WTC11 (cell line): ENCODE measurements around the gene DCP1A. TPM values are rescaled to one million over a fixed set of nuclear protein-coding genes. Genes with fewer than 3 reads are reported as not detected.

ENCODE experiments used
- ATAC-seq: fragments of 200-7000 bp; cut with Tn5 transposase; 2 replicates; pipeline ENCODE4 v1.10.0; 2021; ENCODE audit warnings: mild to moderate bottlenecking, moderate library complexity
- CTCF ChIA-PET: fragments of 300-600 bp; sonication (Branson Sonifier 250); formaldehyde crosslinking; loops from one replicate; lab custom pipeline; 2021; ENCODE audit warnings: antibody characterized with exemption; lab: Charles Lee
- POLR2A ChIA-PET: fragments of 350-600 bp; sonication (Branson Sonifier 250); formaldehyde crosslinking; loops from one replicate; lab custom pipeline; 2021; ENCODE audit warnings: antibody characterized with exemption; lab: Charles Lee
- DNase-seq: peaks from one replicate; pipeline ENCODE4 v3.0.0; 2021; ENCODE audit warnings: low spot score
- H3K27ac Mint-ChIP-seq: 2 replicates; pipeline ENCODE4 v1.8.0; 2021; ENCODE audit warnings: mixed read lengths
- H3K27me3 Mint-ChIP-seq: 2 replicates; pipeline ENCODE4 v1.8.0; 2021; ENCODE audit warnings: low read depth, mild to moderate bottlenecking, moderate library complexity, mixed read lengths
- H3K36me3 Mint-ChIP-seq: 2 replicates; pipeline ENCODE4 v1.8.0; 2021; ENCODE audit warnings: mixed read lengths
- H3K4me1 Mint-ChIP-seq: 2 replicates; pipeline ENCODE4 v1.8.0; 2022; ENCODE audit warnings: mixed read lengths
- H3K4me3 Mint-ChIP-seq: 2 replicates; pipeline ENCODE4 v1.8.0; 2021; ENCODE audit warnings: mild to moderate bottlenecking, moderate library complexity, mixed read lengths
- H3K9me3 Mint-ChIP-seq: 2 replicates; pipeline ENCODE4 v1.8.0; 2021; ENCODE audit warnings: mixed read lengths
- ATF1 ChIP-seq: sonication (generic); formaldehyde crosslinking; IDR thresholded peaks from 2 replicates; pipeline ENCODE4 v1.8.1; 2023; ENCODE audit warnings: mild to moderate bottlenecking, moderate library complexity, missing genetic modification reagents
- CBFB ChIP-seq: sonication (generic); formaldehyde crosslinking; IDR thresholded peaks from 2 replicates; pipeline ENCODE4 v1.8.1; 2022; ENCODE audit warnings: mild to moderate bottlenecking, low read depth, missing genetic modification reagents
- CREM ChIP-seq: sonication (generic); formaldehyde crosslinking; IDR thresholded peaks from 2 replicates; pipeline ENCODE4 v1.8.1; 2022; ENCODE audit warnings: mild to moderate bottlenecking, missing genetic modification reagents, moderate library complexity
- EMX1 ChIP-seq: fragments of 250-450 bp; sonication (Bioruptor Pico); IDR thresholded peaks from 2 replicates; pipeline ENCODE4 v1.8.0; 2021; ENCODE audit warnings: mild to moderate bottlenecking
- ESRRA ChIP-seq: sonication (generic); formaldehyde crosslinking; IDR thresholded peaks from 2 replicates; pipeline ENCODE4 v1.8.1; 2022; ENCODE audit warnings: mild to moderate bottlenecking, missing genetic modification reagents, borderline replicate concordance
- FOXP1 ChIP-seq: sonication (generic); formaldehyde crosslinking; IDR thresholded peaks from 2 replicates; pipeline ENCODE4 v1.8.0; 2022; ENCODE audit warnings: missing genetic modification reagents, mild to moderate bottlenecking, moderate library complexity, borderline replicate concordance
- GABPB1 ChIP-seq: sonication (generic); formaldehyde crosslinking; IDR thresholded peaks from 2 replicates; pipeline ENCODE4 v1.8.1; 2023; ENCODE audit warnings: mild to moderate bottlenecking, missing genetic modification reagents
- HMGA2 ChIP-seq: fragments of 250-450 bp; sonication (Bioruptor Pico); IDR thresholded peaks from 2 replicates; pipeline ENCODE4 v1.4.0; 2021; ENCODE audit warnings: mild to moderate bottlenecking, moderate library complexity
- KAT7 ChIP-seq: sonication (generic); formaldehyde crosslinking; IDR thresholded peaks from 2 replicates; pipeline ENCODE4 v1.8.1; 2023; ENCODE audit warnings: missing genetic modification reagents, mild to moderate bottlenecking, borderline replicate concordance
- NFATC4 ChIP-seq: fragments of 250-450 bp; sonication (Bioruptor Pico); IDR thresholded peaks from 2 replicates; pipeline ENCODE4 v1.9.0; 2021; ENCODE audit warnings: mild to moderate bottlenecking
- ZNF121 ChIP-seq: sonication (generic); formaldehyde crosslinking; IDR thresholded peaks from 2 replicates; pipeline ENCODE4 v1.8.0; 2023; ENCODE audit warnings: missing genetic modification reagents
- ZNF317 ChIP-seq: sonication (generic); formaldehyde crosslinking; IDR thresholded peaks from 2 replicates; pipeline ENCODE4 v1.8.1; 2023; ENCODE audit warnings: low read depth, mild to moderate bottlenecking, moderate library complexity, missing genetic modification reagents, borderline replicate concordance
- total RNA-seq: library from RNA; stranded (reverse); gene quantifications from 3 replicates; pipeline ENCODE4 v1.2.3, GENCODE V29; 2021
- TF ChIP-seq, protein P1 (sequence below): sonication (generic); formaldehyde crosslinking; IDR thresholded peaks from 2 replicates; pipeline ENCODE4 v1.8.0; 2022; ENCODE audit warnings: missing genetic modification reagents
- TF ChIP-seq, protein P2 (sequence below): fragments of 250-450 bp; sonication (Bioruptor Pico); IDR thresholded peaks from 2 replicates; pipeline ENCODE4 v1.9.0; 2021; ENCODE audit warnings: mild to moderate bottlenecking
- TF ChIP-seq, protein P3 (sequence below): sonication (generic); formaldehyde crosslinking; conservative IDR thresholded peaks from 2 replicates; pipeline ENCODE4 v1.8.1; 2022; ENCODE audit warnings: mild to moderate bottlenecking, missing genetic modification reagents
- TF ChIP-seq, protein P4 (sequence below): sonication (generic); formaldehyde crosslinking; IDR thresholded peaks from 2 replicates; pipeline ENCODE4 v1.8.1; 2023; ENCODE audit warnings: mild to moderate bottlenecking, missing genetic modification reagents
- TF ChIP-seq, protein P5 (sequence below): sonication (generic); formaldehyde crosslinking; IDR thresholded peaks from 2 replicates; pipeline ENCODE4 v1.8.1; 2022; ENCODE audit warnings: low read depth, missing genetic modification reagents, borderline replicate concordance
- TF ChIP-seq, protein P6 (sequence below): sonication (generic); formaldehyde crosslinking; IDR thresholded peaks from 2 replicates; pipeline ENCODE4 v1.8.0; 2022; ENCODE audit warnings: mild to moderate bottlenecking, missing genetic modification reagents
- TF ChIP-seq, protein P7 (sequence below): sonication (generic); formaldehyde crosslinking; IDR thresholded peaks from 2 replicates; pipeline ENCODE4 v1.8.0; 2022; ENCODE audit warnings: mild to moderate bottlenecking, missing genetic modification reagents

The DCP1A gene
- total RNA-seq, 1 experiment from 2014 or later = 19.1 TPM

DNA sequence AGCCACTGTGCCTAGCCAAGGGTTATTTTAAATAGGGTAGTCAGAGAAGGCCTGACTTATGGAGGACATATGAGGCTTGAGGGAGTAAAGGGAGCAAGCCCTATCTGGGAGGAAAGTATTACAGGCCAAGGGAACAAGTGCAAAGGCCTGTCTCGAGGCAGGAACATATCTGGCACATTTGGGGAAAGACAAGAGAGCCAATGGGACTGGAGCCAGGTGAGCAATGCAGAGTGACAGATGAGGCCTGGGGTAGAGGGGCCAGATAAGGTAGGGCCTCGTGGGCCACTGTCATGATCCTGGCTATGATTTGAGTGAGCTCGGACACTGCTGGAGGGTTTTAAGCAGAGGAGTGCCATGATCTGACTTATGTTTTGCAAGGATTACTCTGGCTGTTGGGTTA, 43.8 kb downstream of the DCP1A start (continued):
- no peak for TF ChIP-seq EMX1 (CRISPR knock-in tag)

DNA sequence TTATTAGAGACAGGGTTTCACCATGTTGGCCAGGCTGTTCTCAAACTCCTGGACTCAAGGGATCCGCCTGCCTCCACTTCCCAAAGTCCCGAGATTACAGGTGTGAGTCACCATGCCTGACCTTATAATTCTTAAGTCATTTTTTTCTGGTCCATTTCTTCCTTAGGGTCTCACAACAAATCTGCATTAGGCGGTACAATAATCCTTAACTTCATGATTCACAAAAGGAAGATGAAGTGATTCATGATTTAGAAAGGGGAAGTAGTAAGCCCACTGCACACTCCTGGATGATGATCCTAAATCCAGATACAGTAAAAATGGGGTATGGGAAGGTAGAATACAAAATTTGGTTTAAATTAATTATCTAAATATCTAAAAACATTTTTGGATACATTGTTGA, 46.5 kb downstream of the DCP1A start:
- Mint-ChIP-seq H3K36me3 (peaks cover 25% of the 10 kb centered on the region), H3K27ac (no peak overlapping the region)
- no peak for TF ChIP-seq ESRRA
- no peak for TF ChIP-seq CBFB (CRISPR knock-in tag)
- no peak for TF ChIP-seq CREM (CRISPR knock-in tag)
- TF ChIP-seq, protein P1, sequence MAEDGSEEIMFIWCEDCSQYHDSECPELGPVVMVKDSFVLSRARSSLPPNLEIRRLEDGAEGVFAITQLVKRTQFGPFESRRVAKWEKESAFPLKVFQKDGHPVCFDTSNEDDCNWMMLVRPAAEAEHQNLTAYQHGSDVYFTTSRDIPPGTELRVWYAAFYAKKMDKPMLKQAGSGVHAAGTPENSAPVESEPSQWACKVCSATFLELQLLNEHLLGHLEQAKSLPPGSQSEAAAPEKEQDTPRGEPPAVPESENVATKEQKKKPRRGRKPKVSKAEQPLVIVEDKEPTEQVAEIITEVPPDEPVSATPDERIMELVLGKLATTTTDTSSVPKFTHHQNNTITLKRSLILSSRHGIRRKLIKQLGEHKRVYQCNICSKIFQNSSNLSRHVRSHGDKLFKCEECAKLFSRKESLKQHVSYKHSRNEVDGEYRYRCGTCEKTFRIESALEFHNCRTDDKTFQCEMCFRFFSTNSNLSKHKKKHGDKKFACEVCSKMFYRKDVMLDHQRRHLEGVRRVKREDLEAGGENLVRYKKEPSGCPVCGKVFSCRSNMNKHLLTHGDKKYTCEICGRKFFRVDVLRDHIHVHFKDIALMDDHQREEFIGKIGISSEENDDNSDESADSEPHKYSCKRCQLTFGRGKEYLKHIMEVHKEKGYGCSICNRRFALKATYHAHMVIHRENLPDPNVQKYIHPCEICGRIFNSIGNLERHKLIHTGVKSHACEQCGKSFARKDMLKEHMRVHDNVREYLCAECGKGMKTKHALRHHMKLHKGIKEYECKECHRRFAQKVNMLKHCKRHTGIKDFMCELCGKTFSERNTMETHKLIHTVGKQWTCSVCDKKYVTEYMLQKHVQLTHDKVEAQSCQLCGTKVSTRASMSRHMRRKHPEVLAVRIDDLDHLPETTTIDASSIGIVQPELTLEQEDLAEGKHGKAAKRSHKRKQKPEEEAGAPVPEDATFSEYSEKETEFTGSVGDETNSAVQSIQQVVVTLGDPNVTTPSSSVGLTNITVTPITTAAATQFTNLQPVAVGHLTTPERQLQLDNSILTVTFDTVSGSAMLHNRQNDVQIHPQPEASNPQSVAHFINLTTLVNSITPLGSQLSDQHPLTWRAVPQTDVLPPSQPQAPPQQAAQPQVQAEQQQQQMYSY (CRISPR knock-in tag) = no peak
- TF ChIP-seq ZNF121 = no peak
- TF ChIP-seq, protein P2, sequence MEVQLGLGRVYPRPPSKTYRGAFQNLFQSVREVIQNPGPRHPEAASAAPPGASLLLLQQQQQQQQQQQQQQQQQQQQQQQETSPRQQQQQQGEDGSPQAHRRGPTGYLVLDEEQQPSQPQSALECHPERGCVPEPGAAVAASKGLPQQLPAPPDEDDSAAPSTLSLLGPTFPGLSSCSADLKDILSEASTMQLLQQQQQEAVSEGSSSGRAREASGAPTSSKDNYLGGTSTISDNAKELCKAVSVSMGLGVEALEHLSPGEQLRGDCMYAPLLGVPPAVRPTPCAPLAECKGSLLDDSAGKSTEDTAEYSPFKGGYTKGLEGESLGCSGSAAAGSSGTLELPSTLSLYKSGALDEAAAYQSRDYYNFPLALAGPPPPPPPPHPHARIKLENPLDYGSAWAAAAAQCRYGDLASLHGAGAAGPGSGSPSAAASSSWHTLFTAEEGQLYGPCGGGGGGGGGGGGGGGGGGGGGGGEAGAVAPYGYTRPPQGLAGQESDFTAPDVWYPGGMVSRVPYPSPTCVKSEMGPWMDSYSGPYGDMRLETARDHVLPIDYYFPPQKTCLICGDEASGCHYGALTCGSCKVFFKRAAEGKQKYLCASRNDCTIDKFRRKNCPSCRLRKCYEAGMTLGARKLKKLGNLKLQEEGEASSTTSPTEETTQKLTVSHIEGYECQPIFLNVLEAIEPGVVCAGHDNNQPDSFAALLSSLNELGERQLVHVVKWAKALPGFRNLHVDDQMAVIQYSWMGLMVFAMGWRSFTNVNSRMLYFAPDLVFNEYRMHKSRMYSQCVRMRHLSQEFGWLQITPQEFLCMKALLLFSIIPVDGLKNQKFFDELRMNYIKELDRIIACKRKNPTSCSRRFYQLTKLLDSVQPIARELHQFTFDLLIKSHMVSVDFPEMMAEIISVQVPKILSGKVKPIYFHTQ (CRISPR knock-in tag) = no peak
- TF ChIP-seq, protein P3, sequence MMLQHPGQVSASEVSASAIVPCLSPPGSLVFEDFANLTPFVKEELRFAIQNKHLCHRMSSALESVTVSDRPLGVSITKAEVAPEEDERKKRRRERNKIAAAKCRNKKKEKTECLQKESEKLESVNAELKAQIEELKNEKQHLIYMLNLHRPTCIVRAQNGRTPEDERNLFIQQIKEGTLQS (CRISPR knock-in tag) = no peak
- TF ChIP-seq, protein P4, sequence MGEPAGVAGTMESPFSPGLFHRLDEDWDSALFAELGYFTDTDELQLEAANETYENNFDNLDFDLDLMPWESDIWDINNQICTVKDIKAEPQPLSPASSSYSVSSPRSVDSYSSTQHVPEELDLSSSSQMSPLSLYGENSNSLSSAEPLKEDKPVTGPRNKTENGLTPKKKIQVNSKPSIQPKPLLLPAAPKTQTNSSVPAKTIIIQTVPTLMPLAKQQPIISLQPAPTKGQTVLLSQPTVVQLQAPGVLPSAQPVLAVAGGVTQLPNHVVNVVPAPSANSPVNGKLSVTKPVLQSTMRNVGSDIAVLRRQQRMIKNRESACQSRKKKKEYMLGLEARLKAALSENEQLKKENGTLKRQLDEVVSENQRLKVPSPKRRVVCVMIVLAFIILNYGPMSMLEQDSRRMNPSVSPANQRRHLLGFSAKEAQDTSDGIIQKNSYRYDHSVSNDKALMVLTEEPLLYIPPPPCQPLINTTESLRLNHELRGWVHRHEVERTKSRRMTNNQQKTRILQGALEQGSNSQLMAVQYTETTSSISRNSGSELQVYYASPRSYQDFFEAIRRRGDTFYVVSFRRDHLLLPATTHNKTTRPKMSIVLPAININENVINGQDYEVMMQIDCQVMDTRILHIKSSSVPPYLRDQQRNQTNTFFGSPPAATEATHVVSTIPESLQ (CRISPR knock-in tag) = no peak
- TF ChIP-seq, protein P5, sequence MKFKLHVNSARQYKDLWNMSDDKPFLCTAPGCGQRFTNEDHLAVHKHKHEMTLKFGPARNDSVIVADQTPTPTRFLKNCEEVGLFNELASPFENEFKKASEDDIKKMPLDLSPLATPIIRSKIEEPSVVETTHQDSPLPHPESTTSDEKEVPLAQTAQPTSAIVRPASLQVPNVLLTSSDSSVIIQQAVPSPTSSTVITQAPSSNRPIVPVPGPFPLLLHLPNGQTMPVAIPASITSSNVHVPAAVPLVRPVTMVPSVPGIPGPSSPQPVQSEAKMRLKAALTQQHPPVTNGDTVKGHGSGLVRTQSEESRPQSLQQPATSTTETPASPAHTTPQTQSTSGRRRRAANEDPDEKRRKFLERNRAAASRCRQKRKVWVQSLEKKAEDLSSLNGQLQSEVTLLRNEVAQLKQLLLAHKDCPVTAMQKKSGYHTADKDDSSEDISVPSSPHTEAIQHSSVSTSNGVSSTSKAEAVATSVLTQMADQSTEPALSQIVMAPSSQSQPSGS = no peak
- TF ChIP-seq, protein P6, sequence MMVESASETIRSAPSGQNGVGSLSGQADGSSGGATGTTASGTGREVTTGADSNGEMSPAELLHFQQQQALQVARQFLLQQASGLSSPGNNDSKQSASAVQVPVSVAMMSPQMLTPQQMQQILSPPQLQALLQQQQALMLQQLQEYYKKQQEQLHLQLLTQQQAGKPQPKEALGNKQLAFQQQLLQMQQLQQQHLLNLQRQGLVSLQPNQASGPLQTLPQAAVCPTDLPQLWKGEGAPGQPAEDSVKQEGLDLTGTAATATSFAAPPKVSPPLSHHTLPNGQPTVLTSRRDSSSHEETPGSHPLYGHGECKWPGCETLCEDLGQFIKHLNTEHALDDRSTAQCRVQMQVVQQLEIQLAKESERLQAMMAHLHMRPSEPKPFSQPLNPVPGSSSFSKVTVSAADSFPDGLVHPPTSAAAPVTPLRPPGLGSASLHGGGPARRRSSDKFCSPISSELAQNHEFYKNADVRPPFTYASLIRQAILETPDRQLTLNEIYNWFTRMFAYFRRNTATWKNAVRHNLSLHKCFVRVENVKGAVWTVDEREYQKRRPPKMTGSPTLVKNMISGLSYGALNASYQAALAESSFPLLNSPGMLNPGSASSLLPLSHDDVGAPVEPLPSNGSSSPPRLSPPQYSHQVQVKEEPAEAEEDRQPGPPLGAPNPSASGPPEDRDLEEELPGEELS (CRISPR knock-in tag) = no peak
- TF ChIP-seq ZNF317 (CRISPR knock-in tag) = no peak
- TF ChIP-seq, protein P7, sequence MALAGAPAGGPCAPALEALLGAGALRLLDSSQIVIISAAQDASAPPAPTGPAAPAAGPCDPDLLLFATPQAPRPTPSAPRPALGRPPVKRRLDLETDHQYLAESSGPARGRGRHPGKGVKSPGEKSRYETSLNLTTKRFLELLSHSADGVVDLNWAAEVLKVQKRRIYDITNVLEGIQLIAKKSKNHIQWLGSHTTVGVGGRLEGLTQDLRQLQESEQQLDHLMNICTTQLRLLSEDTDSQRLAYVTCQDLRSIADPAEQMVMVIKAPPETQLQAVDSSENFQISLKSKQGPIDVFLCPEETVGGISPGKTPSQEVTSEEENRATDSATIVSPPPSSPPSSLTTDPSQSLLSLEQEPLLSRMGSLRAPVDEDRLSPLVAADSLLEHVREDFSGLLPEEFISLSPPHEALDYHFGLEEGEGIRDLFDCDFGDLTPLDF = no peak
- no peak for TF ChIP-seq NFATC4 (CRISPR knock-in tag)
- TF ChIP-seq KAT7 (CRISPR knock-in tag) = no peak
- no peak for TF ChIP-seq GABPB1 (CRISPR knock-in tag)
- no peak for TF ChIP-seq HMGA2 (CRISPR knock-in tag)
- no peak for TF ChIP-seq ATF1 (CRISPR knock-in tag)
- no peak for TF ChIP-seq FOXP1

More for the DNA sequence above, 46.5 kb downstream of the DCP1A start:
- POLR2A ChIA-PET = interaction anchor here (0.6 to 0.7 kb wide), 2 partner anchors 10 to 52 kb away, joined by 3 to 5 read pairs; no protein-coding TSS in a partner anchor
- ATAC-seq (no peak), DNase-seq (no peak)
- no peaks in the 10 kb centered on the region for H3K4me1 Mint-ChIP-seq
- no peaks in the 10 kb centered on the region for H3K27me3 Mint-ChIP-seq
- no peaks in the 10 kb centered on the region for H3K9me3 Mint-ChIP-seq
- H3K4me3 Mint-ChIP-seq = no peak overlapping the region
- CTCF ChIA-PET = interaction anchor here (0.6 to 1.3 kb wide), 5 partner anchors 13 to 261 kb away, joined by 3 to 8 read pairs (median 4); no protein-coding TSS in a partner anchor
